ENCODE measurements around the gene FBXW4.
"Not testable (repeated sequence)": the region's sequence is repeated elsewhere in the genome, so short reads cannot be mapped to it uniquely, and the experiment has no call there.

Gene FBXW4

DNA sequence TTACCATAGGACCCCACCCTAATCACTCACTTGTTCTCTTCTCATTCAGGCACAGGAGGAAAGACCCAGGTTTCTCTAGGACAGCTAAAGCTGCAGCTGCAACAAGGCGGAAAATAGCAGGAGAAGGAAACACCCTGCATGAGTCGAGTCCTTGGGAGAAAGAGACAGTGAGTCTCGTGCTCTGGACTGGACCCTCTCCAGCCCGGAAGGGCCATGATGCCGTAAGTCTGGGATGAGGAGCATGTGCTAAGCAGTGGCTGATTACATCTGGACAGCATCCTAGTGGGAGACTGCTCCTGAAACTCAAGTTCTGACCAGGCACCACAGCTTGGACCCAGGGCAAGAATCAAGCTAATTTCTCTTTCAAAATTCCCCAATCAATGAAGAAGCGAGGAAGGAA is 39.4 kb downstream of the FBXW4 start:
- DNase-seq (ENCODE audit: low read depth), result no peak

DNA sequence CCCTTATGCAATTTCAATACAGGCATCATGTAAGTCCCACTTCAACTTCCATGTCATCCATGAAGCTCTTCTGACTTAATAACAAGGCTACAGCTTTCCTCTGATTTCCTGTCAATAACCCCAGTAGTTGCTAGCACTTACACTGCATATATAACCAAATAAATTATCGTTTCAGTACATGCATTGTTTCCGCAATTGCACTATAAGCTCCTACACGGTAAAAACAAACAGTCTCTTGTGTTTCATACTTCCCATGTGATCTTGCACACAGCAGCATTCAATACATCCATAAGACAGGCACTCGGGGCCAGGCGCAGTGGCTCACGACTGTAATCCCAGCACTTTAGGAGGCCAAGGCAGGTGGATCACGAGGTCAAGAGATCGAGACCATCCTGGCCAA is 41.4 kb downstream of the FBXW4 start:
- no peak for DNase-seq (ENCODE audit: low read depth)

DNA sequence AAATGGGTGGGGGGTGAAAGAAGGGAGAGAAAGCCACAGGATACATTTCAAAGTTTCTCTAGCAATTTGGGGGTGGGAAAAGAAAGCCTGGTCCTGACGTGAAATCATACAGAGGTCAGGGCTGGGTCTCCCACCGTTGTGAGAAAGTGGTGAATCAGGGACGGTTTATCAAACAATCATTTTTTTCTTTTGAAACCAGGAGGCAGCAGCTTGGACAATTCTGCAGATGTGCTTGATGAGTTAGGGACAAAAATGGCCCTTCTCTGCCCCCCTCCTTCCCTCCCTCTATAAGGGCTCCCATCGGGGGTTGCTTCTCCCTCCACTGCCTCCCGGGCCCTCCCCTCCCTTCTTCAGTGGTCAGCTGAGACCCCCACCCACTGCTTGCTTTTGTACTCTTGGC is 43.6 kb downstream of the FBXW4 start:
- DNase-seq (ENCODE audit: low read depth), result no peak

DNA sequence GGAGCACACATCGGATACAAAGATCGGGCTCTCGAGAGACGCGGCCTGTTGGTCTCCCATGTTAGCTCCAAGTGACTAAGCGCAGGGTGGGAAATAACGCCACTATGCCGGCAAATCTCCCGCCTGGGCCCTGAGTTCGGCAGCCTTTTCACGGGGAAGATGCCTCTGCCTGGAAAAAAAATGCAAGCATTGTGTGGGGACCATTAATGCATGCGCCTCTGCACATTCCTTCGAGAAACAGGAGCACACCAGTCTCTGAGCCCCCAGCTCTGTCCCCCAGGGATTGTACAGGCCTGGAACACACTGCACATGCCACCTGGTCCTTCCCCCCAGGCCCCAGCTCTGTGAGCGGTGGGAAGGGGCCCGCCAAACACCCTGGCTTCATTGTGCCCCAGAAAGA is 44.1 kb downstream of the FBXW4 start:
- DNase-seq (ENCODE audit: low read depth), result no peak

DNA sequence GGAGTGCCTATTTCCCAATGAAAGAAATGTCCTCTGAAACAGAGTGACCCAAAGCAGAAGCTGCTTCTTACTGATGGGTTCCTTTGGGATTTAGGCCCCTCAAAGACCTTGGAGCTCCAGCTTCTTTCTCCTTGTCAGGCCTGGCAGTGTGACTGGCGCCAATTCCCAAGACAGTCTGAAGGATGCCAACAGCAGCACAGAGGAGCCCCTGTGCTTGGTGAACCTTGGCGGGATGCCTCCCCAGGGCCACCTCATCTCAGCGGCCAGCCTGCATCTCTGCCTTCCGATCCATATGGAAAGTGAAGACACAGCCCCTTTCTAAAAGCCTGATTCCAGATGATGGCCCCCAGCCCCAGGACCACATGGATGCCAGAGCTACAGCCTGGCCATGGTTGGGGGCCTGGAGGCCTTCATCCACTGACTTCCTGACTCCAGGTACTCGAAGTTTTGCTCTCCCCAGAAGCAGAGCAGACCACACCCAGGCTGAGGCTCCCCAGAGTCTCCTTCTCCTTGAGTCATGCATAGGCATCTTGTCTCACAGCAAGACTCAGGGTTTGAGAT is 45.4 kb downstream of the FBXW4 start:
- DNase-seq (ENCODE audit: low read depth), result no peak

DNA sequence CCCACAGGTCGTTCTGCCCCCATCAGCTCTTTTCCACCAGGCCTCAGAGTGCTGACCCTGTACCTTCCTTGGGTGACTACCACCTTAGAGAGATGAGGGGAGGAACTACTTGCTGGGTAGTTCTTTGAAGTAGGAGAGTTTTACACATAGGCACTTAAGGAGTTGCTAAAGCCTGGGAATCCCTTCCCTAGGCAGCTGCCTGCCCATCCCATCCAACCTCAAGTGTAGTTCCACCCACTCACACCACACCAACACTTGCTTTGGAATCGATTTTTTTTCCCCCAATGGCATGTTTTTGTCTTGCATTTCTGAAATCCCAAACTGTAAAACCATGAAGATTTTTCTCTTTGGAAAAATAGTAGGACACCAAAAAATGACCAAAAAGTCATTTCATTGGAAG is 47.7 kb downstream of the FBXW4 start:
- no peak for DNase-seq (ENCODE audit: low read depth)

DNA sequence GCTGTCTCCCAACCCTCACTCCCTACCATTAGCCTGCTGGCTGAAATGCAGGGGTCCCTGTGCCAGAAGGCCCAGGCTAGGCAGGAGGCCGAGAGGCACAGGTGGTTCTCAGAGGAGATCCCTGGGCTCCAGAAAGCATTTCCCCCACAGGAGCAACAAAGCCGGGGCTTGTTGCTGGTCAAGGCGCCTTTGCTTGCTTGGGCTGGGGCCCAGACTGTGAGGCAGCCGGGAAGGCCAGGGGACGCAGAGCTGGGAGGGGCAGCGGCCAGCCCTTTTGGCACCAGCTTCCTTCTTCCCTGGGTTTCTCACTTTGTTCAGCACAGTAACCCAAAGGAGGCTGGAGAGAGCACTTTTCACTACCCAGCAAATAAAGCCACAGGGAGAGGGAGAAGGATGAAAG is 48.6 kb downstream of the FBXW4 start:
- DNase-seq (ENCODE audit: low read depth), result no peak

DNA sequence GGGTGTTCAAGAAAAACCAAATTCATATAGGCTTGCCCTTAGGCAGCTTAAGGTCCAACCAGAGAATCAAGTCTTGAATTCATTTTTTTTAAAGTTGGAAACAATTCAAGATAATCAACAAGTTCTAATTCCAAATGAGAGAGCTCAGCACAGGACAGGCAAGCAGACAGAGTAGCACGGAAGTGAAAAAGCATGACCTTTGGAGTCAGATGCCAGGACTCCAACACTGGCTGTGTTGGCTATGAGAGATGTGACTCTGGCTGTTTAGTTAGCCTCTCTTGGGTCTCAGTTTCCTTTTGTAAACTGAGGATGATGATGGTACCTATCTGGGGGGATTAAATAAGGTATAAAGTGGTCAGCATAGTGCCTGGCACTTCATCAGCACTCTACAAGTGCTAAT is 49.3 kb downstream of the FBXW4 start:
- DNase-seq (ENCODE audit: low read depth), result no peak

DNA sequence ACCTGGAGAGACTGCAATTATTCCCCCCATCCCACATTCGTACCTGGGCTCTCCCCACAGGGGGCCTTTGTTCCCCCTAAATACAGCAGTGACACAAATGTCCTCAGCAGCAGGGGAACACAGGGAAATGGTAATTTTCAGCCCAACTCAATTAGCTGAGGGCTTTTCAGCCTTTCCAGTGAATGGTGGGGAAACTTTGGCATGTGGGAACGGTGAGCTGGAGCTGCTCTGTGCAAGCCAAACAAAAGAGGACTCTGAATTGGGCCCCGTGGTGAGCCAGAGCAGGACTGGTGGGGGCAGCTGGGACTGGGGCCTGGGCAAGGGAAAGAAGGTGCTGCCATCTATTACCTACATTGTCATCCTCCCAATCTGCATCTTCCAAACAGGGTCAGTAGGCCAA is 51.0 kb downstream of the FBXW4 start:
- DNase-seq (ENCODE audit: low read depth), result no peak

DNA sequence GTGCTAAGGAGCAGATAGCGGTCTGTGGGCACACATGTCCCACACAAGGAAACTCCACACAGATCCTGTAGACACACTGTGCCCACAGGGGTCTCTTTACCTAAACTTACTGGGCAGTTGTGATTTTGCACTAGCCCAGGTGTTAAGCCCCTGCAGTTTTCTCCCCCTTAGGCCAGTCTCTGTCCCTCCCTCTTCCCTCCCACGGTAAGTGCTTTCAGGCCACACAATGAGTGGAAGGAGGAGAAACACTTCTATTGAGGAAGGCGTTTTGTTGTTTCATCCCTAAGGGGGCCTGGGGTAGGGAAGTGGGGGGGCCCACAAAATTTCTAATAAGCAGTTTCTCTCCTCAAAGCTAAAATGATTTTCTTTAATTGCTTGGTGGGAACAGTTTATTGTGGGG is 51.4 kb downstream of the FBXW4 start:
- no peak for DNase-seq (ENCODE audit: low read depth)

DNA sequence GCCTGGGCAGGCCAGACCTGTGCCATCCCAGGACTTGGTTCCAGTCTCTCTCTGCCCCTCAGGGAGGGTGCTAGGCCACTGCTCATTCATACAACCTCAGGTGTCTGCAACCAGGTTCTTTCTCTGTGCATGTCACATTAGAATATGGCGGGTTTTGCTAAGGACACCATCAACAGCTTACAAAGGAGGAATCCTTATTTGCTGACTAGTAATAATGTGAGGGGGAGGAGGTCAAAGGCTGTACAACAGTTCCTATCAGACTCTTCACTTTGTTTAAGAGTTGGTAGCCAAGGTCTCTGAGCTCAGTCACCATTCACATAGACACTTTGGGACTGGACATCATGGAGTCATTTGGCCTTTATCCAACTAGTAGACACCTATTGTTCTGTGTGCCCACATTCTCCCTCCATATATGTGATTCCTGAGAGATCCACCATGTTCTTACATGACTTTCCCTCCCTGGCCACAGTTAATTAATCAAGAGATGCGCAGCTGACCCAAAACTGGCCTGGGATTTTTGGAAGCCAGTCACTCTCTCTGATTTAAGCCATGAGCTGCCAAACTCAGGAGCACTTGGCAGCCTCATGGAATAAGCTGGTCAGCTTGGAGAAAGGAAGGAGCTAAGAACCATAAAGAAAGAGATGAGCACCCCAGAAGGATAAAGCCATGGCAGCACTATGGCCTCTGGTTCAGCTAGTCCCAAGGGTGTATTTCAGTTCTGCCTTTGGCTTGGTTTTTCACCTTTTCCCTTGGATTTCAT is 55.6 kb downstream of the FBXW4 start:
- no peak for DNase-seq (ENCODE audit: low read depth)

DNA sequence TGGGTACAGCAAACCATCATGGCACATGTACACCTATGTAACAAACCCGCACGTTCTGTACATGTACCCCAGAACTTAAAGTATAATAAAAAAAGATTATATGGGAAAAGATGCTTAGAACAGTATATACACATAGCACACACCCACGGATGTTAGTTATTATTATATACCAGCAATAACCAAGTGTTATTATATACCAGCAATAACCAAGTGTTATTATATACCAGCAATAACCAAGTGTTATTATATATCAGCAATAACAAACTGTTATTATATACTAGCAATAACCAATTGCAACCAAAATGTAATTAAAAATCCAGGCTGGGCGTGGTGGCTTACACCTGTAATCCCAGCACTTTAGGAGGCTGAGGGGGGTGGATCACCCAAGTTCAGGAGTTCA is 61.5 kb downstream of the FBXW4 start:
- DNase-seq (ENCODE audit: low read depth), result not testable (repeated sequence)

DNA sequence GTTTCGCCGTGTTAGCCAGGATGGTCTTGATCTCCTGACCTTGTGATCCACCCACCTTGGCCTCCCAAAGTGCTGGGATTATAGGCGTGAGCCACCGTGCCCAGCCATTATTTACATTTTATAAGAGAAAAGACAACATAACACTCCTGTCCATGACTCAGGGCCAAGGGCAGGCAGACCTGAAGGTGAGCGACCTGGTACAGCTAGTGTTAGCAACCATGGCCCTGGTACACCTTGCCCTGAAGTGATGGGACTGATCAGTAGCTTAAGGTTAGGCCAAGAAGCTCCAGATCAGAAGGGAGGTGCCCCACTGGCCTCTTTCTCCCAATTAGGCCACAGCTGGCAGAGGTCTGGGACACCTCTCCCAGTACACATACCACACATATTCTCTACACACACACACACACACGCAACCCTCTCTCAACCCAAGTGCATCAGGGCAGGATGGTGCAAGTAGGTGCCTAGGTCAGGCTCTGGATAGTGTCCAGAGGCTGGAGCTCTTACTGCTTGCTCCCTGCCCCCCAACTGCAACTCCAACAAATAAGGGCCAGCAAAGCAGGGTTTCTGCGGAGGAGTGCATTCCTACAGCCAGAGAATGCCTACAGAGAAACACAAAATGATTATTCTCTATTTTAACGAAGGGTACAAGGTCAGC is 63.0 kb downstream of the FBXW4 start:
- DNase-seq (ENCODE audit: low read depth), result no peak

DNA sequence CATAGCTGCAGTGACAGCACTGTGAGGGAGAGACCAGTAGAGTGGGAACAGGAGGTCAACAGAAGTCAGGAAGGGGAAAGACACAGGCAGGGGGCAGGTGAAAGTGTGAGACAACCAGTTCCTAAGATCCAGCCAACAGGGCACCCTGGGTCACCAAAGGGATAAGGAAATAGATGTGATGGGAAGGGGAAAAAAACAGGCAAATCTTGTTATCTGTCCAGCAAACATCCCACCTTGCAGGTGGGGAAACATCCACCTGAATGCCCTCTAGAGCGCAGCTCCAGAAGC is 64.4 kb downstream of the FBXW4 start:
- no peak for DNase-seq (ENCODE audit: low read depth)

DNA sequence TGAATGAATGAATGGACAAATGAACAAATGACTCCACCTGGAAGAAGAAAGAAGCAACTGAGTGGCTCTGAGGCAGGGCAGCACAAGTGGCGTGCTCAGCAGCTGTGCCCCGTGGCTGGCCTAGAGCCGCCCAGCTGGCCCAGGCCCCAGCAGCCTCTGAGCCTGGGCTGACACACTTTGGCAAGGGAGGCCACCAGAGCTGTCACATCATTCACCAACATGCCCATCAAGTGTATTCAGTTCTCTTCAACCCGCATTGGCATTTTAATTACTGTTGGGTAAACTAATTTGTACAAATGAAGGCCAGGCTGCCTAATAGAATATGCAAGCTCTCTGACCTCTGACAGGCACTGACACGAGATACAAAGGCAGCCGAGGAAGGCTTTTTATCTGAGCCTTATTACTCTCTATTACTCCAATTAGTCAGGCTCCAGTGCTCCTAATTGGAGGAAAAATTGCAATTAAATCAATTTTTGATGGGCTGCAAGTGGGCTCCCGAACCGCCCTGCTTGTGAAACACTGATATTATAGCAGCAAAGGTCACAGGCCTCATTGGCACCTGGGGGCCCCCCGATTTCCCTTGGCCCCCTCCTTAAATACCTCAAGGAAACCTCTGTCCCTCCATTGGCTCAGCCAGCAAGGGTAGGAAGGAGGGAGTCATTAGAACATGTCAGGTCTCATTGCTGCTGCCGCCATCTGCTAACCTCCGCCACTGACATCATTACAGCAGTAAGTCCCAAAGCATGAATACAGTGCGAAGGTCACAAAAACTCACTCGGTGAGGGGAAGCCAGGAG is 64.9 kb downstream of the FBXW4 start:
- DNase-seq (ENCODE audit: low read depth), result no peak

DNA sequence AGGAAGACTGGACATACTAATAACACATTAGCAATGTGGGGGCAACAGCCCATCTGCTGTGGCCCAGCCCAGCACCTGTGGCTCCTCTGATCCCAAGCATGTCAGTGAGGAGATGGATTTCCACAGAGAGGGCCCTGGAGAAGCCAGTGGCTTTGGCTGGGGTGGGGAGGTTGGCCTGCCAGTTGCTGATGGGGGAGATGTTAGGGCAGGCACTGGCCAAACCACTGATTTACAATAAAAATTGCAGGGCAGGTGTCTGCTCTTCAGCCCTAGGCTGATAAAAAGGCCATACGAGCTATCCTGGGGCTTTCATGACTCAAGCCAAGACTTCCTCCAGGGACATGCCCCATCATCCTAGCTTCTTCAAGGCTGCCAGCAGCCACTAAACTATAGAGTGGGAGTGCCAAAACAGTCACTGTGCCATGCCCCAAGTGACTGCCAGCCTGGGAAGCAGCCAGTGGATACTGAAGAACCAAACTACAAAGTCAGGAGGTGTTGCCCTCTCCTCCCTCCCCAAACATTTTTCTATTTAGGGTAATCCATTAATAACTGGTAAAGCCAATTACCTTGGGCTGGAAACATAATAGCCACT is 69.1 kb downstream of the FBXW4 start:
- DNase-seq (ENCODE audit: low read depth), result no peak

DNA sequence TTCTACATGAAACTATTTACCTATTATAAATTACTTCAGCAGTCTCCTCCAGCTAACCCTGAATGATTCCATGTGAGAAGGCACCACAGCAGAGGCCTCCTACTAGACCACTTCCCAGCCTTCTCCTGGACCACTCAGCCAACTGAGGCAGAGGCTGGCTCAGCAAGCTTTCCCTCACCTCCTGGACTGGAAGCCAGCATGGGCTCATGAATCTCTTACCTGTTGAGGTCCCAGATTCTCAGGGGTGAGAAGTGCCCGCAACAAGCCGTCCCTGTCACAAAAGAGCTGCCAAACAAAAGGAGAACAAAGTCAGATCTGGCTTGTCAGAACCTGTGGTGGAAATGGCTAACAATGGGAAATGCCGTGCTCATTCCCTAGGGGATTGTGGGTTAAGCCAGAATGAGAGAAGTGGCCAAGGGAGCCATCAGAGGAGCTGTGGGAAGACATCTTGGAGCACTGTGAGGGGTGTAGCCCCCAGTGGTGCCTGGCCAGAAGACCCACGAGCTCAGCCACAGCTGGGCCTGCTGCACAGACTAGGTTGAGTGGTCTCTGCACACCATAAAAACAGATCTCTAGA is 70.4 kb downstream of the FBXW4 start:
- DNase-seq (ENCODE audit: low read depth), result no peak

DNA sequence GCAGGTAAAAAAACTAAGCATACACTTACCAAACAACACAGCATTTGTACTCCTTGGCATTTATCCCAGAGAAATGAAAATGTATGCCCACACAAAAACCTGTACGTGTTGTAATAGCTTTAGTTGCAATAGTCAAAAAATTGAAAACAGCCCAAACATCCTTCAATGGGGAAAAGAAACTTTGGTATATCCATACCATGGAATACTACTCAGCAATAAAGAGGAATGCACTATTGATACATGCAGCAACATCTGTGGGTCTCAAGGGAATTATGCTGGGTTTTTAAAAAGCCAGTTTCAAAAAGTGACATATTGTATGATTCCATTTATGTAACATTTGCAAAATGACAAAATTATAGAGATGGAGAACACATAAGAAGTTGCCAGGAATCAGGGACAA is 71.4 kb downstream of the FBXW4 start:
- no peak for DNase-seq (ENCODE audit: low read depth)

DNA sequence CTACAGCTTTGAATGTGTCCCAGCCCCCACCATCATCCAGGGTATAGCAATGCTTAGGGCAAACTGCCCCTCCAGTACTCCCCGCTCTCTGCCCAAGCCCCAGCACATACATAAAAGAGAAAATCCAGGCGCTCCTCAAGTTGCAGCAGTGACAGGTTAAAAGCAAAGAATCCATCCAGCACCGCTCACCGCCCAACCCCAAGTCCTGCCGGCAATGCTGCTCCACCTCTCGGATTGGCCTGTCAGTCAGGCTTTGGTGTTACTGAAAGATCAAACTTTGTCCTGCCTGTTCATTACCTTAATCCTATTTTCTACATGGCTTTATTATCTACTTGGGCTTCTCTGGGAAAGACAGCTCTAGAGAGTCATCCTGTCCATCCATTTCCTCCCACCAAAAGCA is 75.0 kb downstream of the FBXW4 start:
- DNase-seq (ENCODE audit: low read depth), result no peak

DNA sequence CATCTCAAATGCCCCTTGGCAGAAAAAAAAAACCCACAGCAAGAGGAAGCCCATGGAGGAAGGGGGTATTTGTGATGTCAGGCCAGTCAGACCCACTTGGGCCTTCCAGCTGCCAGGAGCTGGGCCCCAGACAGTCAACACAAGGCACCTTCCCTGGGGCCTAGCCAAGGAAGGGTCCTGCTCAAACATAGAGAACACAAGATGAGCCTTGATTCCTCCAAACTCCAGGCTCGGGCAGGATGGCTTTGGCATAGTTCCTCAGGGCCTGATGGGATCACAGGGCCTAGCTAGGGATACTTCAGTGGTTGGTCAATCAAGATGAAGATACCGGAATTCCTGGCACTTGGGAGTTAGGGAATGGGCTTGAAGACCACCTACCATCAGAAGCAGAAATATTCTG is 76.1 kb downstream of the FBXW4 start:
- DNase-seq (ENCODE audit: low read depth), result no peak

DNA sequence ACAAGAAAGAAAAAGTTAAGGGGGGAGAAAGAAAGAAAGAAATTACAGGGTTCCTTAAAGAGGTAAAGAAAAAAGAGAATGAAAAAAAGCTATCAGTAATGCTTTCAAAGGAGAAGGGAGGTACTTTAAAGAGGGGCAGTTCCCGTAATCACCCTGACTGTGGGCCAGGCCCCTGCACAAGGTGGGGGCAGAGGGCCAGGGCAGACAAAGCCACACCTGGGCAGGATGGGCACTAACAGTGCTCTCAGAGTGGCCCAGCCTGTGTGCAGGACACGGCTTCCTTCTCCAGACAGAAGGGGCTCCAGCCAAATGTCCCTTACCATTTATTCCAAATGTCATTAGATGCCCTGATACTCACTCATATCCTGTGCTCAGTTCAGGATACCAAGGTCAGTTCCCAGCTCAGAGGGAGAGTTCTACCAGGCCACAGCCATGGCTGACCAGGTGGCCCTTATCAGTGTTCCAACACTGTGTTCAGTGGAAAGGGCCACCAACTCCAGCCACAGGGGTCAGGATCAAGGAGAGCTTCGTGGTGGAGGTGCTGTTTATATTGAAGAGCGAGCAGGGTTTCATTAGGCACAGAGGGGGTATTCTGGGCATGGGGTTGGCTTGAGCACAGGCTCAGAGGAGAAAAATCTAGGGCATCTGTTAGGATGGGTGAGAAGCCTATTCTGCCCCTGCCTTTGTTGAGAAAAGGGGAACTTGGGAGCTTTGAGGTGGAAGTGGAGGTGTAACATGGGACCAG is 77.0 kb downstream of the FBXW4 start:
- DNase-seq (ENCODE audit: low read depth), result no peak

Data from HS-5 (cell line).